HepG2 (cell line): ENCODE measurements around the gene LAMA5.

Experiments used
- GABPA ChIP-seq, 2 experiments: IDR thresholded peaks; 2 replicates each; pipeline ENCODE4 v1.6.1; 2011 to 2016; ENCODE audit warnings: low read depth in 2 of 2, low read length in 1 of 2, missing biosample characterization in 1 of 2, missing genetic modification characterization in 1 of 2
- MAZ ChIP-seq, 2 experiments: sonication (generic) in 1 of 2; formaldehyde crosslinking in 1 of 2; IDR thresholded peaks; 2 replicates each; pipeline versions ENCODE4 v1.5.0 to v1.6.1; 2012 to 2020; ENCODE audit warnings: low read depth in 2 of 2, mild to moderate bottlenecking in 2 of 2, borderline replicate concordance in 1 of 2, improper control_type of control experiment in 1 of 2, low read length in 1 of 2, missing genetic modification reagents in 1 of 2, moderate library complexity in 1 of 2
- MXD4 ChIP-seq: IDR thresholded peaks from 2 replicates; pipeline ENCODE4 v1.6.1; 2016; ENCODE audit warnings: mild to moderate bottlenecking, missing biosample characterization, missing genetic modification reagents
- POLR2AphosphoS5 ChIP-seq: IDR thresholded peaks from 2 replicates; pipeline ENCODE4 v1.6.1; 2012; ENCODE audit warnings: low read depth, low read length
- SP2 ChIP-seq: sonication (generic); formaldehyde crosslinking; IDR thresholded peaks from 2 replicates; pipeline ENCODE4 v1.5.1; 2020; ENCODE audit warnings: mild to moderate bottlenecking, missing genetic modification reagents
- TCF12 ChIP-seq, 2 experiments: fragments of 450-650 bp in 1 of 2; sonication (generic) in 1 of 2; formaldehyde crosslinking in 1 of 2; IDR thresholded peaks; 2 replicates each; pipeline versions ENCODE4 v1.6.1 to v1.8.0; 2017 to 2022; ENCODE audit warnings: antibody characterized with exemption in 1 of 2, mild to moderate bottlenecking in 1 of 2, missing genetic modification reagents in 1 of 2, moderate library complexity in 1 of 2
- XRCC5 ChIP-seq: fragments of 200-400 bp; formaldehyde crosslinking; optimal IDR thresholded peaks from 2 replicates; pipeline ENCODE3; 2017; ENCODE audit warnings: mild to moderate bottlenecking, low read length
- TF ChIP-seq, protein P1 (sequence below): sonication (generic); formaldehyde crosslinking; IDR thresholded peaks from 2 replicates; pipeline ENCODE4 v1.5.0; 2020; ENCODE audit warnings: mild to moderate bottlenecking, missing genetic modification reagents, moderate library complexity
- TF ChIP-seq, protein P2 (sequence below): sonication (generic); formaldehyde crosslinking; IDR thresholded peaks from 2 replicates; pipeline ENCODE4 v1.4.0; 2020; ENCODE audit warnings: missing genetic modification reagents, mild to moderate bottlenecking, borderline replicate concordance
- TF ChIP-seq, protein P3 (sequence below): IDR thresholded peaks from 2 replicates; pipeline ENCODE4 v1.6.1; 2016; ENCODE audit warnings: missing biosample characterization, missing genetic modification reagents, low read depth
- TF ChIP-seq, protein P4 (sequence below): sonication (generic); formaldehyde crosslinking; IDR thresholded peaks from 2 replicates; pipeline ENCODE4 v1.5.1; 2020; ENCODE audit warnings: mild to moderate bottlenecking, missing genetic modification reagents

DNA sequence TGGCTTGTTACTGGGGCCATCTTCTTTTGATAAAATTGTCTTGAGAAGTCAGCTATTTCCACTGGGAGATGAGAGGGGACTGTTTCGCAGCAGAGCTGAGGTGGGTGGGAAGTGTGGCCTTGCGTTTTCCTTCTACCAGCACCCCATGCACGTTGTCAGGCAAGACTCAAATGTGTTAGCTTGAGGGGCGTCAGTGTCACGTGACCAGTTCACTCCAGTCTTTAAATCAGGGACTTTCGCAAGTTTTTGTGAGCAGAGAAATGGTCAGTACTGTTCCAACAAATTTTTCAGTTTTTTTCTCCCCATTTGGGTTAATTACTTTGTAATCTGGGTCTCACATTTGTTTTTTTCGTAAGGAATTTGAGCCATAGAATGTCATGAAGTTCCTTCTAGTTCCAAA, 85.0 kb downstream of the LAMA5 start:
- TF ChIP-seq, protein P1, sequence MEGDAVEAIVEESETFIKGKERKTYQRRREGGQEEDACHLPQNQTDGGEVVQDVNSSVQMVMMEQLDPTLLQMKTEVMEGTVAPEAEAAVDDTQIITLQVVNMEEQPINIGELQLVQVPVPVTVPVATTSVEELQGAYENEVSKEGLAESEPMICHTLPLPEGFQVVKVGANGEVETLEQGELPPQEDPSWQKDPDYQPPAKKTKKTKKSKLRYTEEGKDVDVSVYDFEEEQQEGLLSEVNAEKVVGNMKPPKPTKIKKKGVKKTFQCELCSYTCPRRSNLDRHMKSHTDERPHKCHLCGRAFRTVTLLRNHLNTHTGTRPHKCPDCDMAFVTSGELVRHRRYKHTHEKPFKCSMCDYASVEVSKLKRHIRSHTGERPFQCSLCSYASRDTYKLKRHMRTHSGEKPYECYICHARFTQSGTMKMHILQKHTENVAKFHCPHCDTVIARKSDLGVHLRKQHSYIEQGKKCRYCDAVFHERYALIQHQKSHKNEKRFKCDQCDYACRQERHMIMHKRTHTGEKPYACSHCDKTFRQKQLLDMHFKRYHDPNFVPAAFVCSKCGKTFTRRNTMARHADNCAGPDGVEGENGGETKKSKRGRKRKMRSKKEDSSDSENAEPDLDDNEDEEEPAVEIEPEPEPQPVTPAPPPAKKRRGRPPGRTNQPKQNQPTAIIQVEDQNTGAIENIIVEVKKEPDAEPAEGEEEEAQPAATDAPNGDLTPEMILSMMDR (CRISPR knock-in tag), result no peak
- TF ChIP-seq, protein P2, sequence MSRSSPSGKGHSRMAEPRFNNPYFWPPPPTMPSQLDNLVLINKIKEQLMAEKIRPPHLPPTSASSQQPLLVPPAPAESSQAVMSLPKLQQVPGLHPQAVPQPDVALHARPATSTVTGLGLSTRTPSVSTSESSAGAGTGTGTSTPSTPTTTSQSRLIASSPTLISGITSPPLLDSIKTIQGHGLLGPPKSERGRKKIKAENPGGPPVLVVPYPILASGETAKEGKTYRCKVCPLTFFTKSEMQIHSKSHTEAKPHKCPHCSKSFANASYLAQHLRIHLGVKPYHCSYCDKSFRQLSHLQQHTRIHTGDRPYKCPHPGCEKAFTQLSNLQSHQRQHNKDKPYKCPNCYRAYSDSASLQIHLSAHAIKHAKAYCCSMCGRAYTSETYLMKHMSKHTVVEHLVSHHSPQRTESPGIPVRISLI (CRISPR knock-in tag), result no peak
- TF ChIP-seq, protein P3, sequence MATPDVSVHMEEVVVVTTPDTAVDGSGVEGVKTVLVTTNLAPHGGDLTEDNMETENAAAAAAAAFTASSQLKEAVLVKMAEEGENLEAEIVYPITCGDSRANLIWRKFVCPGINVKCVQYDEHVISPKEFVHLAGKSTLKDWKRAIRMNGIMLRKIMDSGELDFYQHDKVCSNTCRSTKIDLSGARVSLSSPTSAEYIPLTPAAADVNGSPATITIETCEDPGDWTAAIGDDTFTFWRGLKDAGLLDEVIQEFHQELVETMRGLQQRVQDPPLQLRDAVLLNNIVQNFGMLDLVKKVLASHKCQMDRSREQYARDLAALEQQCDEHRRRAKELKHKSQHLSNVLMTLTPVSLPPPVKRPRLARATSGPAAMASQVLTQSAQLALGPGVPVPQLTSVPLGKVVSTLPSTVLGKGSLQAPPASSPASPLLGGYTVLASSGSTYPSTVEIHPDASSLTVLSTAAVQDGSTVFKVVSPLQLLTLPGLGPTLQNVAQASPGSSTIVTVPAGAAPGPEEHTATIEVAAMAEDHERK, result no peak
- TF ChIP-seq POLR2AphosphoS5 (no peak), SP2 (CRISPR knock-in tag) (no peak), GABPA (IDR thresholded peaks at IDR 0.05; ENCODE audit: low read depth, low read length) (no peak), GABPA (CRISPR knock-in tag; IDR thresholded peaks at IDR 0.05; ENCODE audit: low read depth) (no peak), MAZ (IDR thresholded peaks at IDR 0.05; ENCODE audit: borderline replicate concordance, low read depth, low read length) (no peak), MAZ (CRISPR knock-in tag; IDR thresholded peaks at IDR 0.05; ENCODE audit: low read depth) (no peak), TCF12 (IDR thresholded peaks at IDR 0.05) (no peak), TCF12 (CRISPR knock-in tag; IDR thresholded peaks at IDR 0.05) (no peak), XRCC5 (no peak), MXD4 (no peak)
- TF ChIP-seq, protein P4, sequence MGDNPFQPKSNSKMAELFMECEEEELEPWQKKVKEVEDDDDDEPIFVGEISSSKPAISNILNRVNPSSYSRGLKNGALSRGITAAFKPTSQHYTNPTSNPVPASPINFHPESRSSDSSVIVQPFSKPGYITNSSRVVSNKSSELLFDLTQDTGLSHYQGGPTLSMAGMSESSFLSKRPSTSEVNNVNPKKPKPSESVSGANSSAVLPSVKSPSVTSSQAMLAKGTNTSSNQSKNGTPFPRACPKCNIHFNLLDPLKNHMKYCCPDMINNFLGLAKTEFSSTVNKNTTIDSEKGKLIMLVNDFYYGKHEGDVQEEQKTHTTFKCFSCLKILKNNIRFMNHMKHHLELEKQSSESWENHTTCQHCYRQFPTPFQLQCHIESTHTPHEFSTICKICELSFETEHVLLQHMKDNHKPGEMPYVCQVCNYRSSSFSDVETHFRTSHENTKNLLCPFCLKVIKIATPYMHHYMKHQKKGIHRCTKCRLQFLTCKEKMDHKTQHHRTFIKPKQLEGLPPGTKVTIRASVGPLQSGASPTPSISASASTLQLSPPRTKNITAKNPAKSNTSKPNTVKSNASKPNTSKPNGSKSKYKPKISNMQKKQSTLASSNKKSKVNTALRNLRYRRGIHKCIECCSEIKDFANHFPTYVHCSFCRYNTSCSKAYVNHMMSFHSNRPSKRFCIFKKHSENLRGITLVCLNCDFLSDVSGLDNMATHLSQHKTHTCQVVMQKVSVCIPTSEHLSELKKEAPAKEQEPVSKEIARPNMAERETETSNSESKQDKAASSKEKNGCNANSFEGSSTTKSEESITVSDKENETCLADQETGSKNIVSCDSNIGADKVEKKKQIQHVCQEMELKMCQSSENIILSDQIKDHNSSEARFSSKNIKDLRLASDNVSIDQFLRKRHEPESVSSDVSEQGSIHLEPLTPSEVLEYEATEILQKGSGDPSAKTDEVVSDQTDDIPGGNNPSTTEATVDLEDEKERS (CRISPR knock-in tag), result no peak
